ENCODE data around the gene RGMA.

The RGMA gene

DNA sequence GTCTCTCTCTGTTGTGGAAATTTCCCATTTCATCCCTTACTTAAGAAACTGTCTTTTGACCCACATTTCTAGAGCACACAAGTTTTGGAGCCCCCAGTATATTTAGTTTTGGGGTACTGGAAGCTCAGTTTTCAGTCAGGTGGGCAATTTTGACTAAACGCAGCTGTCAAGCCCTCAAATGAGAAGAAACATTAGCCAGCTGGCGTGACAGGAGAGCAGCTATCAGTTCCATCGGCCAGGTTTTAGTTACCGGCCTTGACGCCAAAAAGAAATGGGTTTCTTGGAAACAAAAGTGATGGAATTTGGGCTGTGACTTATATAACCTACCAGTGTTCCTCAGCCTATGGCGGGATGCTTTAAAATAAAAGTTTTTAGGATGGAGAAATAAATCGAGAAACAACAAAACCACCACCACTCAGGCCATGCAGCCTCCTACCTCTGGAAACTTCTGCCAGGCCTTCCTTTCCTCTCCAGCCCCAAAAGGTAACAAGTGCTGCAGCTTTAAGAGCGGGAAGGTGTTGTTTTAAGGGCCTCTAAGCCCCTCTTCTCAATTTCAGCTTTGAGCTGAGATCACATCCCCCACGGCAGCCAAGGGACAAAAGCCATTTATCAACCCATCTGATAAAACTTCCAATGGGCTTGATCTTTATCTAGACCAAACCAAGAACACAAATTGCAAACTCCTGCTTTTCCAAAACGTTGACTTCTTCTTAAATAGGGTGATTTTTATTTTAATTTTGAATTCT is 18.3 kb downstream of the RGMA start:
- in situ Hi-C loops (cut with HindIII; ENCODE audit: low pct_ligation_motif_present, low sequenced_read_pairs) = no loop called here
- peaks cover 34% of the 10 kb centered on the region for H3K27me3 ChIP-seq (replicated peaks)
- no peaks in the 10 kb centered on the region for H3K36me3 ChIP-seq (replicated peaks)
- TF ChIP-seq, protein P1, sequence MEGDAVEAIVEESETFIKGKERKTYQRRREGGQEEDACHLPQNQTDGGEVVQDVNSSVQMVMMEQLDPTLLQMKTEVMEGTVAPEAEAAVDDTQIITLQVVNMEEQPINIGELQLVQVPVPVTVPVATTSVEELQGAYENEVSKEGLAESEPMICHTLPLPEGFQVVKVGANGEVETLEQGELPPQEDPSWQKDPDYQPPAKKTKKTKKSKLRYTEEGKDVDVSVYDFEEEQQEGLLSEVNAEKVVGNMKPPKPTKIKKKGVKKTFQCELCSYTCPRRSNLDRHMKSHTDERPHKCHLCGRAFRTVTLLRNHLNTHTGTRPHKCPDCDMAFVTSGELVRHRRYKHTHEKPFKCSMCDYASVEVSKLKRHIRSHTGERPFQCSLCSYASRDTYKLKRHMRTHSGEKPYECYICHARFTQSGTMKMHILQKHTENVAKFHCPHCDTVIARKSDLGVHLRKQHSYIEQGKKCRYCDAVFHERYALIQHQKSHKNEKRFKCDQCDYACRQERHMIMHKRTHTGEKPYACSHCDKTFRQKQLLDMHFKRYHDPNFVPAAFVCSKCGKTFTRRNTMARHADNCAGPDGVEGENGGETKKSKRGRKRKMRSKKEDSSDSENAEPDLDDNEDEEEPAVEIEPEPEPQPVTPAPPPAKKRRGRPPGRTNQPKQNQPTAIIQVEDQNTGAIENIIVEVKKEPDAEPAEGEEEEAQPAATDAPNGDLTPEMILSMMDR (IDR thresholded peaks at IDR 0.05; ENCODE audit: low read depth, low read length, missing control alignments) = no peak
- no peak overlapping the region for H3K4me3 ChIP-seq (ENCODE audit: low read depth, low read length)
- no peak overlapping the region for H3K27ac ChIP-seq
- no peak for DNase-seq

DNA sequence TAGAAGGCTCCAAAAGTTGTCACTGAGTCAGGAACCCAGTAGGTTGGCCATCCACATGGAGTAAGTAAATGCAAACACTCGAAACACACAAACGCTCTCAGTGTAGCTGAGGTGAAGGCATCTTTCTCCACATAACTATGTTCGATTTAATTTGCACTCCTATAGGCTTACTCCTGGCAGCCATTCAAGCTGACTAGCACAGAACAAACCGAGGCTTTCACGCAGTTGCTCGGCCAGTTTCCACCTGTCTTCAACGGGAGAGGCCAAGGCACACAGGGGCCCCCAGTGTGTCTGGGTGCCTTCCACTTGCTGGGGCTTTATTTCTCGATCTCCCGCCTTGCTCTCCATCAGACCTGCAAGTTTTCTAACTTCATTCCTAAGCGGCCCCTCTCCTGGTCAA is 18.9 kb downstream of the RGMA start:
- Histone ChIP-seq H3K27ac (no peak overlapping the region), H3K27me3 (replicated peaks) (peaks cover 34% of the 10 kb centered on the region), H3K4me3 (ENCODE audit: low read depth, low read length) (no peak overlapping the region), H3K36me3 (replicated peaks) (no peaks in the 10 kb centered on the region)
- in situ Hi-C loops (cut with HindIII; ENCODE audit: low pct_ligation_motif_present, low sequenced_read_pairs) = no loop called here
- TF ChIP-seq, protein P1 (IDR thresholded peaks at IDR 0.05; ENCODE audit: low read depth, low read length, missing control alignments) = no peak
- no peak for DNase-seq

DNA sequence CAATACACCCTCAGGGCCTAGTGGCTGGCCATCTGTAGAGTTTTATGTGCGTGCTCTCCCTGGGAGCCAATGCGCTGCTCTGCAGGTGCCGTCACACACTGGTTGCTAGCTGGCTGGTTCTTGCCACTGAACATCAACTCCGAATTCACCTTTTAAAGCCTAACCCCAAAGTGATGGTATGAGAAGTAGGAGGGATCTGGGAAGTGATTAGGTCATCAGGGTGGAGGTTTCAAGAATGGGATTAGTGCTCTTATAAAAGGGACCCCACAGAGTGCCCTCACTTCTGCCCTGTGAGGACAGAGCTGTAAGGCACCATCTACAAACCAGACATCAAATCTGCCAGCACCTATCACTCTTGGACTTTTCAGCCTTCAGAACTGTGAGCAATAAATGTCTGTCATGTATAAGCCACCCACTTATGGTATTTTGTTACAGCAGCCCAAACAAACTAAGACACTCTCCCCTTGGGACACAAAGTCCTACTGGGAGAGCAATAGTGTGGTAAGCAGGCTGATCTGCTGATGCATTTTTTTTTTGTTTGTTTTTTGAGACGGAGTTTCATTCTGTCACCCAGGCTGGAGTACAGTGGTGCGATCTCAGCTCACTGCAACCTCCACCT is 20.3 kb downstream of the RGMA start:
- TF ChIP-seq, protein P1 (IDR thresholded peaks at IDR 0.05; ENCODE audit: low read depth, low read length, missing control alignments) = no peak
- DNase-seq = no peak
- no peak overlapping the region for H3K4me3 ChIP-seq (ENCODE audit: low read depth, low read length)
- no peak overlapping the region for H3K27ac ChIP-seq
- no peaks in the 10 kb centered on the region for H3K36me3 ChIP-seq (replicated peaks)
- peaks cover 34% of the 10 kb centered on the region for H3K27me3 ChIP-seq (replicated peaks)
- in situ Hi-C loops (cut with HindIII; ENCODE audit: low pct_ligation_motif_present, low sequenced_read_pairs) = no loop called here

DNA sequence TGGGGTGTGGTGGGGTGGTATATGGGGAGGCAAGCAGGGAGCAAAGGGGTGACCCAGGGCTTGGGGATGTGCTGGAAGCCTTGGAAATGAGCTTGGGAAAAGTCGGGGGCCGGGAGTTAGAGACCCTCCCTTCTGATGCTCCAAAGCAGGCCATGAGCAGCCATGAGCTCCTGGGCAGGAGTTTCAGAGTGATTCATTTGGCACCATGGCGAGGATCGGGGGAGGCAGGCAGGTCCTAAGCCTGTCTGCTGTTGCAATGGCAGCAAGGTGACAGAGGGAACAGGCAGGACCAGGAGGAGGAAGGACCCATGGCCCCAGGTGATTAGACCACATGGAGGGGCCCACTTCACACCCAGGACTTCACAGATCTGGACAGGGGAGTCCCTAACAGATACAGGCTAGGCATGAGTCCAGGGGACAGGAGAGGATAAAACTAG is 21.3 kb downstream of the RGMA start:
- TF ChIP-seq, protein P1 (IDR thresholded peaks at IDR 0.05; ENCODE audit: low read depth, low read length, missing control alignments) = no peak
- H3K36me3 ChIP-seq (replicated peaks) = no peaks in the 10 kb centered on the region

DNA sequence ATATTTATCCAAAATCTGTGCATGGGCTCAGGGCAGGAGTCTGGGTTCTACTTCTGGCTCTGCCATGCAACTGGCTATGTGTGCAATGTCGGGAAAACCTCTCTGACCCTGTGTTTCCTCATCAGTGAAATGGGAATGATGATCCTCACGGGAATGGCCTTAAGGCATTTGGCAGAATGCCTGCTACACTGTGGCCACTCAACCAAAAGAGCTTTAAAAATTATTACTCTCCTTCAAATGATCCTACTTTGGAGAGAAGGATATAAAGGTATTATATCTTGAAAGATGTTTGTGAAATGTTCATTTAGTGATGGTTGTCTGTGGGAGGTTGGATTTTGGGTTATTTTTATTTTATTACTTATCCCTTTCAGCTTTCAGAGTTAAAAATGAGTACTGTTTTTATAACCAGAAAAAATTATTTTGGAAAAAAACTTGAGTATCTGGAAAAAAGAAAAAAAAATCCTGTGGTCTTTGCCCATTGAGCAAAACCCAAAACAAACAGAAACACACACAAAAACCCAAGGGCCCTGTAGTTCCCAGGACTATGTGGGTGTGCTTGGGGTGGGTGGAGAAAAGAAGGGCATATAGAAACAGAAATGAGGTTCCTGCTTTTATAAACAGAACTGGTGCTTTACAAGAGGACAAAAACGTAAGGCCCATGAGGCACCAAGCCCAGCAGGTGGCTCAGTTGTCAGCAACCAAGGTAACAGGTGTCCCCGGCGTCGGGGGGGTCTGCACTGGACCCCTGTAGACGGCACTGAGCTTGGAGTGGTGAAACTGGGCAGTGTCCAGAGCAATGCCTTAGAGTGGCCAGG is 22.0 kb downstream of the RGMA start:
- in situ Hi-C loops (cut with HindIII; ENCODE audit: low pct_ligation_motif_present, low sequenced_read_pairs) = no loop called here
- no peaks in the 10 kb centered on the region for H3K36me3 ChIP-seq (replicated peaks)
- TF ChIP-seq, protein P1 (IDR thresholded peaks at IDR 0.05; ENCODE audit: low read depth, low read length, missing control alignments) = no peak
- peaks cover 25% of the 10 kb centered on the region for H3K27me3 ChIP-seq (replicated peaks)
- H3K27ac ChIP-seq = no peak overlapping the region
- H3K4me3 ChIP-seq (ENCODE audit: low read depth, low read length) = no peak overlapping the region
- no peak for DNase-seq

More for the DNA sequence above, 21.3 kb downstream of the RGMA start:
- H3K27me3 ChIP-seq (replicated peaks) = peaks cover 30% of the 10 kb centered on the region
- in situ Hi-C loops (cut with HindIII; ENCODE audit: low pct_ligation_motif_present, low sequenced_read_pairs) = no loop called here
- H3K4me3 ChIP-seq (ENCODE audit: low read depth, low read length) = no peak overlapping the region
- H3K27ac ChIP-seq = no peak overlapping the region
- DNase-seq = no peak
